HEK293 (cell line): ENCODE data around the gene ZNF428.
A peak's percentile ranks its signal among the peaks of the same experiment; 100 is the strongest.

Experiments
- CTCF ChIA-PET: fragments of 350-600 bp; formaldehyde crosslinking; extraction: SDS; loops from one replicate; lab custom pipeline; 2021; ENCODE audit warnings: antibody characterized with exemption; lab: Yijun Ruan, JAX
- POLR2A ChIA-PET: fragments of 300-600 bp; formaldehyde crosslinking; extraction: SDS; loops from one replicate; lab custom pipeline; 2020; ENCODE audit warnings: antibody characterized with exemption, inconsistent platforms; lab: Yijun Ruan, JAX
- H3K27ac ChIP-seq: fragments of 200-500 bp; sonication (Bioruptor generic); 2 replicates; pipeline ENCODE4 v1.5.1; 2014; ENCODE audit warnings: low read depth, low read length, control low read depth, inconsistent platforms; ENCODE audit errors: extremely low read depth
- H3K36me3 ChIP-seq, 2 experiments: fragments of 200-500 bp in 1 of 2; sonication (Bioruptor generic) in 1 of 2; 1 replicate in 1 of 2; 2 replicates in 1 of 2; pipeline ENCODE4 v1.5.1; 2014 to 2017; ENCODE audit warnings: inconsistent platforms in 2 of 2, low read length in 2 of 2; ENCODE audit not compliant: control insufficient read depth in 2 of 2, insufficient read depth in 1 of 2
- H3K4me1 ChIP-seq: fragments of 200-500 bp; sonication (Bioruptor generic); 2 replicates; pipeline ENCODE4 v1.5.1; 2014; ENCODE audit warnings: mild to moderate bottlenecking, low read length, inconsistent platforms; ENCODE audit not compliant: control insufficient read depth, insufficient read depth
- H3K4me3 ChIP-seq: 2 replicates; pipeline ENCODE4 v1.5.1; 2011; ENCODE audit warnings: low read depth, mild to moderate bottlenecking, control low read depth, low read length, moderate library complexity
- H3K9me3 ChIP-seq: fragments of 200-500 bp; sonication (Bioruptor generic); 2 replicates; pipeline ENCODE4 v1.5.1; 2014; ENCODE audit warnings: low read depth, low read length, inconsistent platforms; ENCODE audit not compliant: control insufficient read depth, insufficient read depth
- EGR2 ChIP-seq: fragments of 450-650 bp; formaldehyde crosslinking; IDR thresholded peaks from 2 replicates; pipeline ENCODE4 v1.5.1; 2016; ENCODE audit warnings: low read depth, missing biosample characterization, missing genetic modification characterization
- GLI2 ChIP-seq: fragments of 450-650 bp; formaldehyde crosslinking; IDR thresholded peaks from 2 replicates; pipeline ENCODE4; 2017; ENCODE audit warnings: missing biosample characterization, missing genetic modification characterization, low read depth, borderline replicate concordance
- IKZF3 ChIP-seq: fragments of 450-650 bp; IDR thresholded peaks from 2 replicates; pipeline ENCODE4 v1.5.0; 2018; ENCODE audit warnings: missing biosample characterization, mild to moderate bottlenecking, missing genetic modification characterization, moderate library complexity
- KLF1 ChIP-seq: fragments of 450-650 bp; formaldehyde crosslinking; IDR thresholded peaks from 2 replicates; pipeline ENCODE4 v1.5.1; 2016; ENCODE audit warnings: missing biosample characterization, missing genetic modification characterization
- KLF9 ChIP-seq: fragments of 450-650 bp; formaldehyde crosslinking; IDR thresholded peaks from 2 replicates; pipeline ENCODE4 v1.5.1; 2016; ENCODE audit warnings: missing biosample characterization, missing genetic modification characterization, low read depth
- MEIS1 ChIP-seq: sonication (generic); formaldehyde crosslinking; IDR thresholded peaks from 2 replicates; pipeline ENCODE4 v1.8.1; 2022; ENCODE audit warnings: missing genetic modification reagents, mild to moderate bottlenecking, borderline replicate concordance
- OVOL3 ChIP-seq: fragments of 450-650 bp; formaldehyde crosslinking; IDR thresholded peaks from 2 replicates; pipeline ENCODE4 v1.5.1; 2016; ENCODE audit warnings: missing biosample characterization, missing genetic modification characterization
- SP2 ChIP-seq: fragments of 450-650 bp; formaldehyde crosslinking; IDR thresholded peaks from 2 replicates; pipeline ENCODE4 v1.5.1; 2016; ENCODE audit warnings: missing biosample characterization, missing genetic modification characterization
- SP3 ChIP-seq: fragments of 450-650 bp; formaldehyde crosslinking; IDR thresholded peaks from 2 replicates; pipeline ENCODE4 v1.5.1; 2016; ENCODE audit warnings: missing biosample characterization, missing genetic modification characterization
- TCF7L2 ChIP-seq: IDR thresholded peaks from 2 replicates; pipeline ENCODE4 v1.6.1; 2011; ENCODE audit warnings: low read depth, mild to moderate bottlenecking, inconsistent platforms, low read length, moderate library complexity, borderline replicate concordance
- WT1 ChIP-seq: fragments of 450-650 bp; formaldehyde crosslinking; IDR thresholded peaks from 2 replicates; pipeline ENCODE4 v1.5.1; 2016; ENCODE audit warnings: missing biosample characterization, missing genetic modification characterization
- ZFHX2 ChIP-seq: fragments of 450-650 bp; formaldehyde crosslinking; conservative IDR thresholded peaks from 2 replicates; pipeline ENCODE4 v1.5.1; 2016; ENCODE audit warnings: missing biosample characterization, missing genetic modification characterization
- ZFP41 ChIP-seq: fragments of 450-650 bp; formaldehyde crosslinking; IDR thresholded peaks from 2 replicates; pipeline ENCODE4 v1.5.1; 2016; ENCODE audit warnings: missing biosample characterization, missing genetic modification characterization, borderline replicate concordance
- ZFP69B ChIP-seq: fragments of 450-650 bp; formaldehyde crosslinking; IDR thresholded peaks from 2 replicates; pipeline ENCODE4 v1.5.1; 2016; ENCODE audit warnings: missing biosample characterization, missing genetic modification characterization
- ZNF121 ChIP-seq: fragments of 450-650 bp; formaldehyde crosslinking; IDR thresholded peaks from 2 replicates; pipeline ENCODE4 v1.5.1; 2016; ENCODE audit warnings: missing biosample characterization, missing genetic modification characterization
- ZNF146 ChIP-seq: fragments of 450-650 bp; formaldehyde crosslinking; IDR thresholded peaks from 2 replicates; pipeline ENCODE4 v1.5.1; 2016; ENCODE audit warnings: missing biosample characterization, missing genetic modification characterization
- ZNF2 ChIP-seq: fragments of 450-650 bp; formaldehyde crosslinking; IDR thresholded peaks from 2 replicates; pipeline ENCODE4 v1.5.1; 2016; ENCODE audit warnings: missing biosample characterization, missing genetic modification characterization
- ZNF24 ChIP-seq: fragments of 450-650 bp; formaldehyde crosslinking; IDR thresholded peaks from 2 replicates; pipeline ENCODE4 v1.5.1; 2016; ENCODE audit warnings: missing biosample characterization, missing genetic modification characterization
- ZNF266 ChIP-seq: fragments of 450-650 bp; formaldehyde crosslinking; IDR thresholded peaks from 2 replicates; pipeline ENCODE4 v1.5.1; 2016; ENCODE audit warnings: missing biosample characterization, missing genetic modification characterization, low read depth
- ZNF335 ChIP-seq: fragments of 450-650 bp; formaldehyde crosslinking; conservative IDR thresholded peaks from 2 replicates; pipeline ENCODE4 v1.5.1; 2016; ENCODE audit warnings: missing biosample characterization, missing genetic modification characterization
- ZNF37A ChIP-seq: fragments of 450-650 bp; IDR thresholded peaks from 2 replicates; pipeline ENCODE4 v1.5.1; 2018; ENCODE audit warnings: missing biosample characterization, missing genetic modification characterization
- ZNF521 ChIP-seq: fragments of 450-650 bp; formaldehyde crosslinking; IDR thresholded peaks from 2 replicates; pipeline ENCODE4 v1.5.1; 2017; ENCODE audit warnings: missing biosample characterization, mild to moderate bottlenecking, missing genetic modification characterization
- ZNF600 ChIP-seq: fragments of 450-650 bp; formaldehyde crosslinking; IDR thresholded peaks from 2 replicates; pipeline ENCODE4 v1.5.1; 2016; ENCODE audit warnings: missing biosample characterization, missing genetic modification characterization
- ZNF629 ChIP-seq: fragments of 450-650 bp; formaldehyde crosslinking; IDR thresholded peaks from 2 replicates; pipeline ENCODE4 v1.5.1; 2017; ENCODE audit warnings: missing biosample characterization, missing genetic modification characterization
- ZNF677 ChIP-seq: fragments of 450-650 bp; IDR thresholded peaks from 2 replicates; pipeline ENCODE4 v1.5.0; 2018; ENCODE audit warnings: missing biosample characterization, mild to moderate bottlenecking, missing genetic modification characterization, moderate library complexity
- TF ChIP-seq, protein P1 (sequence below): fragments of 450-650 bp; formaldehyde crosslinking; IDR thresholded peaks from 2 replicates; pipeline ENCODE4 v1.5.1; 2016; ENCODE audit warnings: missing biosample characterization, missing genetic modification characterization, low read depth
- TF ChIP-seq, protein P2 (sequence below): fragments of 450-650 bp; formaldehyde crosslinking; IDR thresholded peaks from 2 replicates; pipeline ENCODE4 v1.5.1; 2016; ENCODE audit warnings: missing biosample characterization, missing genetic modification characterization

ZNF428 gene

GRCh38 chr19:43625918-43626579 is 6.6 kb upstream of the ZNF428 start (continued):
- TF ChIP-seq, protein P1, sequence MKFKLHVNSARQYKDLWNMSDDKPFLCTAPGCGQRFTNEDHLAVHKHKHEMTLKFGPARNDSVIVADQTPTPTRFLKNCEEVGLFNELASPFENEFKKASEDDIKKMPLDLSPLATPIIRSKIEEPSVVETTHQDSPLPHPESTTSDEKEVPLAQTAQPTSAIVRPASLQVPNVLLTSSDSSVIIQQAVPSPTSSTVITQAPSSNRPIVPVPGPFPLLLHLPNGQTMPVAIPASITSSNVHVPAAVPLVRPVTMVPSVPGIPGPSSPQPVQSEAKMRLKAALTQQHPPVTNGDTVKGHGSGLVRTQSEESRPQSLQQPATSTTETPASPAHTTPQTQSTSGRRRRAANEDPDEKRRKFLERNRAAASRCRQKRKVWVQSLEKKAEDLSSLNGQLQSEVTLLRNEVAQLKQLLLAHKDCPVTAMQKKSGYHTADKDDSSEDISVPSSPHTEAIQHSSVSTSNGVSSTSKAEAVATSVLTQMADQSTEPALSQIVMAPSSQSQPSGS: no peak
- TF ChIP-seq TCF7L2 (no peak), ZFP41 (tag by site-specific recombination) (no peak)

GRCh38 chr19:43624933-43625332 is 5.5 kb upstream of the ZNF428 start:
- H3K4me3 ChIP-seq: no peak overlapping the region
- ChIA-PET CTCF (interaction anchor here (1.0 kb wide), 1 partner anchor 27 kb away, joined by 3 read pairs; no protein-coding TSS in a partner anchor), POLR2A (interaction anchor here (0.6 to 2.2 kb wide), 3 partner anchors 16 to 73 kb away, joined by 4 to 8 read pairs (median 6); no protein-coding TSS in a partner anchor)
- no peak overlapping the region for H3K27ac ChIP-seq
- no peak for TF ChIP-seq ZNF24 (tag by site-specific recombination)
- TF ChIP-seq IKZF3 (tag by site-specific recombination): peak; percentile 71
- TF ChIP-seq MEIS1: no peak
- TF ChIP-seq ZNF335: no peak
- TF ChIP-seq ZNF521: no peak
- no peak for TF ChIP-seq ZNF629 (tag by site-specific recombination)
- TF ChIP-seq ZNF677 (tag by site-specific recombination): no peak
- TF ChIP-seq GLI2 (tag by site-specific recombination): no peak
- TF ChIP-seq, protein P2, sequence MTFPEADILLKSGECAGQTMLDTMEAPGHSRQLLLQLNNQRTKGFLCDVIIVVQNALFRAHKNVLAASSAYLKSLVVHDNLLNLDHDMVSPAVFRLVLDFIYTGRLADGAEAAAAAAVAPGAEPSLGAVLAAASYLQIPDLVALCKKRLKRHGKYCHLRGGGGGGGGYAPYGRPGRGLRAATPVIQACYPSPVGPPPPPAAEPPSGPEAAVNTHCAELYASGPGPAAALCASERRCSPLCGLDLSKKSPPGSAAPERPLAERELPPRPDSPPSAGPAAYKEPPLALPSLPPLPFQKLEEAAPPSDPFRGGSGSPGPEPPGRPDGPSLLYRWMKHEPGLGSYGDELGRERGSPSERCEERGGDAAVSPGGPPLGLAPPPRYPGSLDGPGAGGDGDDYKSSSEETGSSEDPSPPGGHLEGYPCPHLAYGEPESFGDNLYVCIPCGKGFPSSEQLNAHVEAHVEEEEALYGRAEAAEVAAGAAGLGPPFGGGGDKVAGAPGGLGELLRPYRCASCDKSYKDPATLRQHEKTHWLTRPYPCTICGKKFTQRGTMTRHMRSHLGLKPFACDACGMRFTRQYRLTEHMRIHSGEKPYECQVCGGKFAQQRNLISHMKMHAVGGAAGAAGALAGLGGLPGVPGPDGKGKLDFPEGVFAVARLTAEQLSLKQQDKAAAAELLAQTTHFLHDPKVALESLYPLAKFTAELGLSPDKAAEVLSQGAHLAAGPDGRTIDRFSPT (tag by site-specific recombination): no peak
- no peak for TF ChIP-seq ZNF266 (tag by site-specific recombination)
- TF ChIP-seq ZNF2 (tag by site-specific recombination): no peak
- TF ChIP-seq EGR2 (tag by site-specific recombination): peak; percentile 41; the same call in 1 of the 2 replicates
- TF ChIP-seq WT1 (tag by site-specific recombination): no peak
- TF ChIP-seq ZNF37A: no peak
- no peak for TF ChIP-seq SP2 (tag by site-specific recombination)
- H3K36me3 ChIP-seq: peaks cover 5 to 20% of the 10 kb centered on the region in 2 experiments
- no peaks in the 10 kb centered on the region for H3K9me3 ChIP-seq
- H3K4me1 ChIP-seq: peaks cover 6% of the 10 kb centered on the region

- Histone ChIP-seq H3K4me3 (no peak overlapping the region), H3K9me3 (no peaks in the 10 kb centered on the region), H3K27ac (peak overlapping the region; percentile 7; the same call in 1 of the 2 replicates), H3K36me3 (peaks cover 5 to 20% of the 10 kb centered on the region in 2 experiments), H3K4me1 (peaks cover 8% of the 10 kb centered on the region)
- ChIA-PET POLR2A (interaction anchor here (2.2 to 4.5 kb wide), 2 partner anchors 44 kb away, joined by 8 to 21 read pairs; no protein-coding TSS in a partner anchor), CTCF (interaction anchor here (1.0 kb wide), 1 partner anchor 28 kb away, joined by 3 read pairs; no protein-coding TSS in a partner anchor)
- no peak for TF ChIP-seq WT1 (tag by site-specific recombination)
- TF ChIP-seq SP3 (tag by site-specific recombination): peak; percentile 56
- peak; percentile 78 for TF ChIP-seq SP2 (tag by site-specific recombination)
- no peak for TF ChIP-seq ZNF24 (tag by site-specific recombination)
- TF ChIP-seq ZNF121 (tag by site-specific recombination): peak; percentile 81
- peak; percentile 23; the same call in 1 of the 2 replicates for TF ChIP-seq ZFHX2 (tag by site-specific recombination)
- TF ChIP-seq OVOL3 (tag by site-specific recombination): no peak
- peak; percentile 66 for TF ChIP-seq ZNF600
- no peak for TF ChIP-seq ZFP69B
- TF ChIP-seq KLF1 (tag by site-specific recombination): peak; percentile 7; the same call in 1 of the 2 replicates
- no peak for TF ChIP-seq ZNF146 (tag by site-specific recombination)
- TF ChIP-seq, protein P2 (tag by site-specific recombination): peak; percentile 71; the same call in 1 of the 2 replicates
- peak; percentile 52; the same call in 1 of the 2 replicates for TF ChIP-seq KLF9
Measured at GRCh38 chr19:43623889-43624670, 4.7 kb upstream of the ZNF428 start.
